HCT116 (cell line): ENCODE results near the gene PHYH. TPM values are rescaled to one million over a fixed set of nuclear protein-coding genes. Genes with fewer than 3 reads are reported as not detected.
"Not testable (repeated sequence)": the region's sequence is repeated elsewhere in the genome, so short reads cannot be mapped to it uniquely, and the experiment has no call there.

ENCODE experiments used
- ATAC-seq: fragments of 200-7000 bp; cut with Tn5 transposase; 2 replicates; pipeline ENCODE4 v1.9.1; 2020; ENCODE audit warnings: mild to moderate bottlenecking, moderate library complexity
- BruUV-seq: library from RNA; stranded (reverse); fragments of 400-500 nt; replicated peaks from 2 replicates; lab custom pipeline; 2021; lab: Mats Ljungman, UMichigan
- CTCF ChIA-PET: fragments of 300-600 bp; sonication (Branson Sonifier 250); formaldehyde crosslinking; loops from one replicate; lab custom pipeline; 2021; ENCODE audit warnings: antibody characterized with exemption; lab: Charles Lee
- POLR2A ChIA-PET: fragments of 300-600, 350-600 bp; sonication (Branson Sonifier 250); formaldehyde crosslinking; loops from one replicate; lab custom pipeline; 2021; ENCODE audit warnings: antibody characterized with exemption; lab: Charles Lee
- RAD21 ChIA-PET, 2 experiments: fragments of 300-600 bp; sonication (Branson Sonifier 250); formaldehyde crosslinking; loops; one replicate each; lab custom pipeline; 2023; ENCODE audit warnings: low total read pairs in 2 of 2; ENCODE audit not compliant: uncharacterized antibody in 2 of 2, unreplicated experiment in 2 of 2, low non-redundant PET in 1 of 2; lab: Charles Lee
- DNase-seq: peaks from one replicate; pipeline ENCODE4 v3.0.0-alpha.2; 2010; ENCODE audit warnings: low read depth, low spot score
- H2AFZ ChIP-seq: fragments of 200-600 bp; shearing (Covaris generic), sonication (generic); 2 replicates; pipeline ENCODE4 v1.6.1; 2017; ENCODE audit warnings: low read depth, mixed run types, mixed read lengths, antibody characterized with exemption, low read length; ENCODE audit not compliant: poor library complexity, severe bottlenecking
- H3K27ac ChIP-seq: 2 replicates; pipeline ENCODE4 v1.5.1; 2012; ENCODE audit warnings: low read depth, low read length
- H3K27me3 ChIP-seq: fragments of 200-600 bp; sonication (generic); 2 replicates; pipeline ENCODE4 v1.6.1; 2016; ENCODE audit warnings: mixed run types, low read length, mixed read lengths; ENCODE audit not compliant: insufficient read depth
- H3K36me3 ChIP-seq, 2 experiments: fragments of 200-500 bp in 1 of 2; fragments of 200-600 bp in 1 of 2; sonication (Bioruptor generic) in 1 of 2; sonication (generic) in 1 of 2; 2 replicates each; pipeline versions ENCODE4 v1.5.1 to v1.6.1; 2014 to 2016; ENCODE audit warnings: low read length in 2 of 2, inconsistent platforms in 1 of 2, mixed read lengths in 1 of 2, mixed run types in 1 of 2; ENCODE audit not compliant: insufficient read depth in 2 of 2, control insufficient read depth in 1 of 2
- H3K4me1 ChIP-seq, 2 experiments: fragments of 200-600 bp in 1 of 2; sonication (generic) in 1 of 2; 2 replicates each; pipeline versions ENCODE4 v1.5.1 to v1.6.1; 2012 to 2017; ENCODE audit warnings: low read length in 2 of 2, inconsistent platforms in 1 of 2, mild to moderate bottlenecking in 1 of 2, mixed read lengths in 1 of 2, mixed run types in 1 of 2, moderate library complexity in 1 of 2; ENCODE audit not compliant: insufficient read depth in 2 of 2, control insufficient read depth in 1 of 2
- H3K4me2 ChIP-seq: fragments of 200-600 bp; sonication (generic); 2 replicates; pipeline ENCODE4 v1.6.1; 2017; ENCODE audit warnings: mixed run types, low read length, mixed read lengths
- H3K4me3 ChIP-seq, 2 experiments: fragments of 200-600 bp in 1 of 2; sonication (generic) in 1 of 2; replicated peaks in 1 of 2; 2 replicates each; pipeline ENCODE4 v1.5.1; 2011 to 2016; ENCODE audit warnings: low read length in 2 of 2, control low read depth in 1 of 2, low read depth in 1 of 2, mild to moderate bottlenecking in 1 of 2, mixed read lengths in 1 of 2, mixed run types in 1 of 2
- H3K79me2 ChIP-seq: fragments of 200-600 bp; sonication (generic); 2 replicates; pipeline ENCODE4 v1.6.1; 2017; ENCODE audit warnings: mild to moderate bottlenecking, mixed run types, low read length, moderate library complexity, mixed read lengths; ENCODE audit not compliant: insufficient read depth
- H3K9ac ChIP-seq: fragments of 200-600 bp; sonication (generic); 2 replicates; pipeline ENCODE4 v1.6.1; 2016; ENCODE audit warnings: low read length, mixed read lengths
- H3K9me2 ChIP-seq: fragments of 200-600 bp; sonication (generic), shearing (Covaris generic); 2 replicates; pipeline ENCODE4 v1.6.1; 2017; ENCODE audit warnings: mixed run types, mild to moderate bottlenecking, moderate library complexity; ENCODE audit not compliant: insufficient read depth
- H3K9me3 ChIP-seq, 2 experiments: fragments of 200-500 bp in 1 of 2; fragments of 200-600 bp in 1 of 2; sonication (Bioruptor generic) in 1 of 2; sonication (generic) in 1 of 2; 2 replicates each; pipeline ENCODE4 v1.6.1; 2014 to 2017; ENCODE audit warnings: low read length in 2 of 2, mixed read lengths in 2 of 2, inconsistent platforms in 1 of 2, low read depth in 1 of 2, mild to moderate bottlenecking in 1 of 2, mixed run types in 1 of 2, moderate library complexity in 1 of 2; ENCODE audit not compliant: control insufficient read depth in 1 of 2, insufficient read depth in 1 of 2
- H4K20me1 ChIP-seq: fragments of 200-600 bp; sonication (generic), shearing (Covaris generic); 2 replicates; pipeline ENCODE4 v1.6.1; 2017; ENCODE audit warnings: mixed run types, mild to moderate bottlenecking, moderate library complexity; ENCODE audit not compliant: insufficient read depth
- CEBPB ChIP-seq: IDR thresholded peaks from 2 replicates; pipeline ENCODE4 v1.6.1; 2012; ENCODE audit warnings: low read depth
- EZH2phosphoT487 ChIP-seq: fragments of 200-600 bp; IDR thresholded peaks from 2 replicates; pipeline ENCODE4 v1.6.1; 2018; ENCODE audit warnings: antibody characterized with exemption, borderline replicate concordance
- FOSL1 ChIP-seq: IDR thresholded peaks from 2 replicates; pipeline ENCODE4 v1.6.1; 2012; ENCODE audit warnings: low read depth
- POLR2A ChIP-seq: IDR thresholded peaks from 2 replicates; pipeline ENCODE4 v1.7.0; 2011; ENCODE audit warnings: borderline replicate concordance; ENCODE audit not compliant: insufficient read depth, insufficient read length; ENCODE audit errors: extremely low read depth
- SP1 ChIP-seq: IDR thresholded peaks from 2 replicates; pipeline ENCODE4 v1.6.1; 2012; ENCODE audit warnings: low read depth
- intact Hi-C: fragments of 100-400 bp; cut with micrococcal nuclease; formaldehyde crosslinking; loops from 2 replicates; pipeline ENCODE4 v1.10.0; 2022
- total RNA-seq: library from RNA; stranded (reverse); gene quantifications from one replicate; pipeline ENCODE4 v1.2.1, GENCODE V29; 2021; ENCODE audit not compliant: unreplicated experiment
- TF ChIP-seq, protein P1 (sequence below): IDR thresholded peaks from 2 replicates; pipeline ENCODE4 v1.6.1; 2012

Gene PHYH
- total RNA-seq, 1 experiment from 2014 or later: 15.3 TPM

DNA sequence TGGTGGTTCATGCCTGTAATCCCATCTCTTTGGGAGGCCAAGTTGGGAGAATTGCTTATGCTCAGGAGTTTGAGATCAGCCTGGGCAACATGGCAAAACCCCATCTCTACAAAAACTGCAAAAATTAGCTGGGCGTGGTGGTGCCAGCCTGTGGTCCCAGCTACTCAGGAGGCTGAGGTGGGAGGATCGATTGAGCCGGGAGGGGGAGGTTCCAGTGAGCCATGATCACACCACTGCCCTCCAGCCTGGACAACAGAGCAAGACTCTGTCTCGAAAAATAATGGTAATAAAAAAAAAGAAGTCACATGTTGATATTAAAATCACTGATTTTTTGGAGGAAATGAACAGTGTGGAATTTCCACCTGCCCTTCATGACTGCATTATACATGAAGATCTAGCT lies 15.8 kb downstream of the PHYH start:
- no peak for ATAC-seq
- H3K4me1 ChIP-seq: no peaks in the 10 kb centered on the region

DNA sequence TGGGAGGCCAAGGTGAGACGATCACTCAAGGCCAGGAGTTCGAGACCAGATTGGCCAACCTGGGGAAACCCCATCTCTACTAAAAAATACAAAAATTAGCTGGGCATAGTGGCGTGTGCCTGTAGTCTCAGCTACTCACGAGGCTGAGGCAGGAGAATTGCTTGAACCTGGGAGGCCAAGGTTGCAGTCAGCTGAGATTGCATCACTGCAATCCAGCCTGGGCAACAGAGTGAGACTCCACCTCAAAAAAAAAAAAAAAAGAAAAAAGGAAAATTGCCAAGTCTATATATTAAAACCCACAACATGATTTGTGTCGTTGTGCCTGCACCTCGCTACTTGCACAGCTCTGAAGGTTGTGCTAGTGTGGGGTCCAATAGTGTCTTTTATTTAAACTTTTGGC lies 17.5 kb downstream of the PHYH start:
- H3K79me2 ChIP-seq, DNase-seq, H4K20me1 ChIP-seq, H3K9me2 ChIP-seq, H3K9ac ChIP-seq, H2AFZ ChIP-seq, H3K27me3 ChIP-seq, H3K4me3 ChIP-seq, RAD21 ChIA-PET, H3K9me3 ChIP-seq, intact Hi-C loops, BruUV-seq, POLR2A ChIA-PET, H3K27ac ChIP-seq, H3K36me3 ChIP-seq, H3K4me1 ChIP-seq, ATAC-seq, CTCF ChIA-PET, H3K4me2 ChIP-seq: not testable (repeated sequence)

More for the DNA sequence above, 15.8 kb downstream of the PHYH start:
- ChIA-PET POLR2A (no interaction called here), CTCF (no interaction called here), RAD21 (no interaction called here)
- Histone ChIP-seq H3K4me3 (no peak overlapping the region), H3K9ac (no peak overlapping the region), H3K27me3 (no peaks in the 10 kb centered on the region), H3K9me2 (no peaks in the 10 kb centered on the region), H3K27ac (no peak overlapping the region), H3K79me2 (no peaks in the 10 kb centered on the region), H4K20me1 (no peaks in the 10 kb centered on the region), H3K36me3 (no peaks in the 10 kb centered on the region; a peak in 1 of 4 replicates), H2AFZ (no peak overlapping the region), H3K9me3 (no peaks in the 10 kb centered on the region), H3K4me2 (no peak overlapping the region)
- no TSS peak for BruUV-seq
- no peak for TF ChIP-seq FOSL1
- TF ChIP-seq CEBPB: no peak
- TF ChIP-seq EZH2phosphoT487: no peak
- TF ChIP-seq, protein P1, sequence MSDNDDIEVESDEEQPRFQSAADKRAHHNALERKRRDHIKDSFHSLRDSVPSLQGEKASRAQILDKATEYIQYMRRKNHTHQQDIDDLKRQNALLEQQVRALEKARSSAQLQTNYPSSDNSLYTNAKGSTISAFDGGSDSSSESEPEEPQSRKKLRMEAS: no peak
- TF ChIP-seq POLR2A: no peak
- no peak for TF ChIP-seq SP1
- intact Hi-C loops: no loop called here
- DNase-seq: no peak
